Mesothelial cell of epicardium (in vitro differentiated cells): Measurements from ENCODE around the gene ADGRV1. TPM values are rescaled to one million over a fixed set of nuclear protein-coding genes. Genes with fewer than 3 reads are reported as not detected.
"Not testable (repeated sequence)": the region's sequence is repeated elsewhere in the genome, so short reads cannot be mapped to it uniquely, and the experiment has no call there.

Source experiments
- DNase-seq, 2 experiments: peaks; one replicate each; pipeline ENCODE4 v3.0.0; 2021; ENCODE audit warnings: low spot score in 2 of 2; ENCODE audit not compliant: unreplicated experiment in 2 of 2
- H3K27ac Mint-ChIP-seq: 2 replicates; pipeline ENCODE4 v1.8.0; 2021; ENCODE audit warnings: mixed read lengths
- H3K27me3 Mint-ChIP-seq: 2 replicates; pipeline ENCODE4 v1.8.0; 2021; ENCODE audit warnings: low read depth, mixed read lengths
- H3K36me3 Mint-ChIP-seq: 2 replicates; pipeline ENCODE4 v1.8.0; 2021; ENCODE audit warnings: mixed read lengths
- H3K4me1 Mint-ChIP-seq: 2 replicates; pipeline ENCODE4 v1.8.0; 2021; ENCODE audit warnings: mixed read lengths
- H3K4me3 Mint-ChIP-seq: 2 replicates; pipeline ENCODE4 v1.8.0; 2021; ENCODE audit warnings: mild to moderate bottlenecking, moderate library complexity, mixed read lengths
- H3K9me3 Mint-ChIP-seq: 2 replicates; pipeline ENCODE4 v1.8.0; 2021; ENCODE audit warnings: mixed read lengths
- CTCF ChIP-seq: fragments of 200-600 bp; sonication (generic); IDR thresholded peaks from one replicate; pipeline ENCODE4 v1.5.0; 2021; ENCODE audit warnings: antibody characterized with exemption; ENCODE audit not compliant: unreplicated experiment
- total RNA-seq: library from RNA; stranded (reverse); gene quantifications from 3 replicates; pipeline ENCODE4 v1.2.1, GENCODE V29; 2021

Gene ADGRV1
- total RNA-seq, 1 donor from 2014 or later = 25.4 TPM

- Mint-ChIP-seq H3K9me3 (no peaks in the 10 kb centered on the region), H3K4me1 (peaks cover 3% of the 10 kb centered on the region), H3K27ac (no peak overlapping the region), H3K36me3 (peaks cover 8% of the 10 kb centered on the region), H3K27me3 (no peaks in the 10 kb centered on the region), H3K4me3 (no peak overlapping the region)
- DNase-seq = no peak
- no peak for TF ChIP-seq CTCF
Measured at GRCh38 chr5:90680921-90681563, 122.4 kb downstream of the ADGRV1 start.

- H3K9me3 Mint-ChIP-seq = peaks cover 1% of the 10 kb centered on the region
- peaks cover 3% of the 10 kb centered on the region for H3K4me1 Mint-ChIP-seq
- no peak overlapping the region for H3K27ac Mint-ChIP-seq
- peaks cover 9% of the 10 kb centered on the region for H3K36me3 Mint-ChIP-seq
- no peak for TF ChIP-seq CTCF
- H3K27me3 Mint-ChIP-seq = no peaks in the 10 kb centered on the region
- no peak overlapping the region for H3K4me3 Mint-ChIP-seq
- no peak for DNase-seq
Measured at GRCh38 chr5:90682278-90682677, 123.7 kb downstream of the ADGRV1 start.

GRCh38 chr5:90685425-90686022, 126.9 kb downstream of the ADGRV1 start:
- TF ChIP-seq CTCF = no peak
- H3K4me3 Mint-ChIP-seq = no peak overlapping the region
- peaks cover 11% of the 10 kb centered on the region for H3K36me3 Mint-ChIP-seq
- no peaks in the 10 kb centered on the region for H3K27me3 Mint-ChIP-seq
- no peak for DNase-seq
- peaks cover 4% of the 10 kb centered on the region for H3K9me3 Mint-ChIP-seq
- H3K27ac Mint-ChIP-seq = no peak overlapping the region
- H3K4me1 Mint-ChIP-seq = peaks cover 3% of the 10 kb centered on the region

GRCh38 chr5:90686363-90686762, 127.8 kb downstream of the ADGRV1 start:
- H3K4me3 Mint-ChIP-seq, H3K27ac Mint-ChIP-seq, H3K9me3 Mint-ChIP-seq, H3K27me3 Mint-ChIP-seq, DNase-seq, H3K4me1 Mint-ChIP-seq: not testable (repeated sequence)
- H3K36me3 Mint-ChIP-seq = peaks cover 10% of the 10 kb centered on the region

- not testable (repeated sequence) for DNase-seq, H3K9me3 Mint-ChIP-seq, H3K27ac Mint-ChIP-seq, H3K27me3 Mint-ChIP-seq, H3K4me1 Mint-ChIP-seq, H3K4me3 Mint-ChIP-seq
- H3K36me3 Mint-ChIP-seq = peaks cover 10% of the 10 kb centered on the region
Measured at GRCh38 chr5:90687458-90687857, 128.9 kb downstream of the ADGRV1 start.

- H3K9me3 Mint-ChIP-seq = peaks cover 4% of the 10 kb centered on the region
- no peak overlapping the region for H3K4me3 Mint-ChIP-seq
- H3K36me3 Mint-ChIP-seq = peaks cover 10% of the 10 kb centered on the region
- H3K27me3 Mint-ChIP-seq = no peaks in the 10 kb centered on the region
- DNase-seq = no peak
- H3K27ac Mint-ChIP-seq = no peak overlapping the region
- H3K4me1 Mint-ChIP-seq = peaks cover 3% of the 10 kb centered on the region
- TF ChIP-seq CTCF = no peak
Measured at GRCh38 chr5:90689064-90689463, 130.5 kb downstream of the ADGRV1 start.
